Panc1 (cell line): ENCODE data around the gene SMURF2. TPM values are rescaled to one million over a fixed set of nuclear protein-coding genes. Genes with fewer than 3 reads are reported as not detected.
"Not testable (repeated sequence)": the region's sequence is repeated elsewhere in the genome, so short reads cannot be mapped to it uniquely, and the experiment has no call there.

Source experiments
- ATAC-seq: fragments of 200-7000 bp; cut with Tn5 transposase; 2 replicates; pipeline ENCODE4 v1.9.1; 2020; ENCODE audit warnings: mild to moderate bottlenecking, moderate library complexity
- BruUV-seq: library from RNA; stranded (reverse); fragments of 400-500 nt; replicated peaks from 2 replicates; lab custom pipeline; 2021; lab: Mats Ljungman, UMichigan
- CTCF ChIA-PET: fragments of 300-600 bp; sonication (Branson Sonifier 250); formaldehyde crosslinking; loops from one replicate; lab custom pipeline; 2022; ENCODE audit warnings: antibody characterized with exemption; lab: Charles Lee
- POLR2A ChIA-PET: fragments of 300-600 bp; sonication (Branson Sonifier 250); formaldehyde crosslinking; loops from one replicate; lab custom pipeline; 2022; ENCODE audit warnings: antibody characterized with exemption; lab: Charles Lee
- DNase-seq: peaks from one replicate; pipeline ENCODE4 v3.0.0-alpha.2; 2010; ENCODE audit warnings: low read depth, low spot score
- H3K27ac ChIP-seq: 2 replicates; pipeline ENCODE4 v1.5.1; 2011; ENCODE audit warnings: mild to moderate bottlenecking, low read length, inconsistent platforms
- H3K27me3 ChIP-seq: fragments of 200-500 bp; sonication (Bioruptor generic); 2 replicates; pipeline ENCODE4 v1.6.0; 2014; ENCODE audit warnings: low read length, inconsistent platforms; ENCODE audit not compliant: control insufficient read depth, insufficient read depth
- H3K36me3 ChIP-seq: fragments of 200-500 bp; sonication (Bioruptor generic); 2 replicates; pipeline ENCODE4 v1.5.1; 2014; ENCODE audit warnings: inconsistent platforms, mild to moderate bottlenecking, low read length, moderate library complexity; ENCODE audit not compliant: control insufficient read depth, insufficient read depth
- H3K4me1 ChIP-seq: 2 replicates; pipeline ENCODE4 v1.5.1; 2011; ENCODE audit warnings: inconsistent platforms, mild to moderate bottlenecking, low read length, moderate library complexity; ENCODE audit not compliant: control insufficient read depth, insufficient read depth
- H3K4me3 ChIP-seq, 2 experiments: 2 replicates each; pipeline ENCODE4 v1.5.1; 2011 to 2012; ENCODE audit warnings: low read depth in 2 of 2, low read length in 2 of 2, mild to moderate bottlenecking in 2 of 2, inconsistent platforms in 1 of 2, moderate library complexity in 1 of 2
- H3K9me3 ChIP-seq: fragments of 200-500 bp; sonication (Bioruptor generic); 2 replicates; pipeline ENCODE4 v1.5.1; 2014; ENCODE audit warnings: low read depth, mild to moderate bottlenecking, inconsistent platforms, low read length, moderate library complexity; ENCODE audit not compliant: control insufficient read depth, insufficient read depth
- POLR2AphosphoS5 ChIP-seq: IDR thresholded peaks from 2 replicates; pipeline ENCODE4 v1.6.1; 2012; ENCODE audit warnings: mild to moderate bottlenecking, low read depth, low read length, moderate library complexity
- REST ChIP-seq, 2 experiments: IDR thresholded peaks; 2 replicates each; pipeline ENCODE4 v1.6.1; 2011 to 2012; ENCODE audit warnings: low read depth in 2 of 2, control low read depth in 1 of 2, low read length in 1 of 2, mild to moderate bottlenecking in 1 of 2, moderate library complexity in 1 of 2; ENCODE audit not compliant: insufficient read depth in 1 of 2
- SIN3A ChIP-seq: IDR thresholded peaks from 2 replicates; pipeline ENCODE4 v1.6.1; 2012; ENCODE audit warnings: low read depth, mild to moderate bottlenecking, low read length, moderate library complexity, borderline replicate concordance; ENCODE audit not compliant: insufficient read depth
- TCF7L2 ChIP-seq: IDR thresholded peaks from 2 replicates; pipeline ENCODE4 v1.6.1; 2011; ENCODE audit warnings: mild to moderate bottlenecking, low read depth, low read length, inconsistent platforms
- in situ Hi-C: cut with HindIII; loops from 2 replicates; pipeline ENCODE4 v1.10.0; 2016; ENCODE audit warnings: low sequenced_read_pairs, low pct_unique_long_range_greater_than_20kb
- intact Hi-C: fragments of 100-400 bp; cut with micrococcal nuclease; formaldehyde crosslinking; loops from one replicate; pipeline ENCODE4 v1.10.0; 2022; ENCODE audit not compliant: unreplicated experiment
- total RNA-seq: library from RNA; stranded (reverse); gene quantifications from one replicate; pipeline ENCODE4 v1.2.1, GENCODE V29; 2021; ENCODE audit not compliant: unreplicated experiment
- TF ChIP-seq, protein P1 (sequence below): fragments of 450-650 bp; IDR thresholded peaks from 2 replicates; pipeline ENCODE4 v1.5.1; 2017; ENCODE audit warnings: mild to moderate bottlenecking

Gene SMURF2
- total RNA-seq, 1 experiment from 2014 or later = 21.3 TPM

GRCh38 chr17:64608571-64608981 is 53.5 kb downstream of the SMURF2 start:
- in situ Hi-C loops = no loop called here
- CTCF ChIA-PET = no interaction called here
- H3K9me3 ChIP-seq = no peaks in the 10 kb centered on the region
- H3K27ac ChIP-seq = no peak overlapping the region
- ATAC-seq (no peak), DNase-seq (no peak)
- no peaks in the 10 kb centered on the region for H3K36me3 ChIP-seq
- H3K4me1 ChIP-seq = no peaks in the 10 kb centered on the region
- POLR2A ChIA-PET = no interaction called here
- H3K4me3 ChIP-seq = no peak overlapping the region
- TF ChIP-seq POLR2AphosphoS5 (no peak), REST (IDR thresholded peaks at IDR 0.05; ENCODE audit: insufficient read depth in 1 of 2, low read depth in 2 of 2, low read length in 1 of 2) (no peak), SIN3A (no peak), TCF7L2 (no peak)
- TF ChIP-seq, protein P1, sequence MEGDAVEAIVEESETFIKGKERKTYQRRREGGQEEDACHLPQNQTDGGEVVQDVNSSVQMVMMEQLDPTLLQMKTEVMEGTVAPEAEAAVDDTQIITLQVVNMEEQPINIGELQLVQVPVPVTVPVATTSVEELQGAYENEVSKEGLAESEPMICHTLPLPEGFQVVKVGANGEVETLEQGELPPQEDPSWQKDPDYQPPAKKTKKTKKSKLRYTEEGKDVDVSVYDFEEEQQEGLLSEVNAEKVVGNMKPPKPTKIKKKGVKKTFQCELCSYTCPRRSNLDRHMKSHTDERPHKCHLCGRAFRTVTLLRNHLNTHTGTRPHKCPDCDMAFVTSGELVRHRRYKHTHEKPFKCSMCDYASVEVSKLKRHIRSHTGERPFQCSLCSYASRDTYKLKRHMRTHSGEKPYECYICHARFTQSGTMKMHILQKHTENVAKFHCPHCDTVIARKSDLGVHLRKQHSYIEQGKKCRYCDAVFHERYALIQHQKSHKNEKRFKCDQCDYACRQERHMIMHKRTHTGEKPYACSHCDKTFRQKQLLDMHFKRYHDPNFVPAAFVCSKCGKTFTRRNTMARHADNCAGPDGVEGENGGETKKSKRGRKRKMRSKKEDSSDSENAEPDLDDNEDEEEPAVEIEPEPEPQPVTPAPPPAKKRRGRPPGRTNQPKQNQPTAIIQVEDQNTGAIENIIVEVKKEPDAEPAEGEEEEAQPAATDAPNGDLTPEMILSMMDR = no peak
- TSS peak; percentile 34 for BruUV-seq
- H3K27me3 ChIP-seq = no peaks in the 10 kb centered on the region
- intact Hi-C loops = no loop called here

- ChIA-PET POLR2A (no interaction called here), CTCF (no interaction called here)
- TF ChIP-seq POLR2AphosphoS5 (no peak), SIN3A (no peak), TCF7L2 (no peak), REST (IDR thresholded peaks at IDR 0.05; ENCODE audit: insufficient read depth in 1 of 2, low read depth in 2 of 2, low read length in 1 of 2) (no peak)
- TF ChIP-seq, protein P1 = no peak
- intact Hi-C loops = no loop called here
- H3K36me3 ChIP-seq = no peaks in the 10 kb centered on the region
- no TSS peak for BruUV-seq
- ATAC-seq = no peak
- no peaks in the 10 kb centered on the region for H3K9me3 ChIP-seq
- no peak for DNase-seq
- no peak overlapping the region for H3K27ac ChIP-seq
- H3K4me1 ChIP-seq = no peaks in the 10 kb centered on the region; the same call in 1 of the 2 replicates
- H3K4me3 ChIP-seq = no peak overlapping the region
- in situ Hi-C loops = no loop called here
- H3K27me3 ChIP-seq = no peaks in the 10 kb centered on the region
These were observed 54.1 kb downstream of the SMURF2 start for GRCh38 chr17:64607862-64608565.

- POLR2A ChIA-PET, H3K27ac ChIP-seq, DNase-seq, intact Hi-C loops, H3K27me3 ChIP-seq, CTCF ChIA-PET, H3K4me3 ChIP-seq, H3K36me3 ChIP-seq, in situ Hi-C loops, BruUV-seq, H3K9me3 ChIP-seq, H3K4me1 ChIP-seq, ATAC-seq: not testable (repeated sequence)
These were observed 57.6 kb downstream of the SMURF2 start for GRCh38 chr17:64604532-64604931.
